Ascending aorta (tissue), 2 donors: ENCODE measurements around the gene DYNC1LI2. TPM values are rescaled to one million over a fixed set of nuclear protein-coding genes. Genes with fewer than 3 reads are reported as not detected.

ENCODE experiments used
- DNase-seq, 2 donors: peaks; one replicate each; pipeline ENCODE4 v3.0.0-alpha.2; 2019; ENCODE audit warnings: low spot score in 2 of 2
- H3K27ac ChIP-seq, 2 donors: fragments of 200-600 bp; sonication (generic); one replicate each; pipeline ENCODE4 v1.5.1; 2016 to 2017; ENCODE audit warnings: mild to moderate bottlenecking in 1 of 2
- H3K27me3 ChIP-seq: fragments of 200-600 bp; sonication (generic); one replicate; pipeline ENCODE4 v1.5.1; 2017
- H3K36me3 ChIP-seq, 2 donors: fragments of 200-600 bp; sonication (generic); one replicate each; pipeline ENCODE4 v1.5.1; 2016
- H3K4me1 ChIP-seq, 2 donors: fragments of 200-600 bp; sonication (generic); one replicate each; pipeline ENCODE4 v1.5.1; 2016 to 2017; ENCODE audit warnings: mild to moderate bottlenecking in 1 of 2
- H3K4me3 ChIP-seq, 2 donors: fragments of 200-600 bp; sonication (generic); one replicate each; pipeline ENCODE4 v1.5.1; 2016 to 2017; ENCODE audit warnings: mild to moderate bottlenecking in 1 of 2
- H3K9me3 ChIP-seq, 2 donors: fragments of 200-600 bp; sonication (generic); one replicate each; pipeline ENCODE4 v1.5.1; 2016
- intact Hi-C: fragments of 100-400 bp; cut with DNase I; formaldehyde crosslinking; loops from one replicate; pipeline ENCODE4 v1.15.1; 2023
- total RNA-seq: library from RNA; depleted of rRNA; stranded (reverse); fragments of >200 nt; gene quantifications from one replicate; pipeline ENCODE4 v1.1.0, GENCODE V29; 2016
- TF ChIP-seq, protein P1 (sequence below), 3 experiments: fragments of 200-600 bp in 2 of 3; fragments of 450-650 bp in 1 of 3; sonication (generic) in 2 of 3; IDR thresholded peaks; one replicate each; pipeline ENCODE4 v1.5.1; 2016 to 2019; ENCODE audit warnings: antibody characterized with exemption in 3 of 3, mild to moderate bottlenecking in 1 of 3, moderate library complexity in 1 of 3

The DYNC1LI2 gene
- total RNA-seq, 1 donor from 2014 or later = 99.7 TPM

- Histone ChIP-seq H3K4me1 (peaks cover 1 to 3% of the 10 kb centered on the region in 2 donors), H3K4me3 (no peak overlapping the region), H3K27me3 (no peaks in the 10 kb centered on the region), H3K9me3 (no peaks in the 10 kb centered on the region), H3K27ac (no peak overlapping the region), H3K36me3 (no peaks in the 10 kb centered on the region)
- DNase-seq = no peak
- intact Hi-C loops = loop anchor here (5.0 kb wide), 1 partner anchor 229 kb away; the partner anchor contains the start of gene RRAD
- TF ChIP-seq, protein P1, sequence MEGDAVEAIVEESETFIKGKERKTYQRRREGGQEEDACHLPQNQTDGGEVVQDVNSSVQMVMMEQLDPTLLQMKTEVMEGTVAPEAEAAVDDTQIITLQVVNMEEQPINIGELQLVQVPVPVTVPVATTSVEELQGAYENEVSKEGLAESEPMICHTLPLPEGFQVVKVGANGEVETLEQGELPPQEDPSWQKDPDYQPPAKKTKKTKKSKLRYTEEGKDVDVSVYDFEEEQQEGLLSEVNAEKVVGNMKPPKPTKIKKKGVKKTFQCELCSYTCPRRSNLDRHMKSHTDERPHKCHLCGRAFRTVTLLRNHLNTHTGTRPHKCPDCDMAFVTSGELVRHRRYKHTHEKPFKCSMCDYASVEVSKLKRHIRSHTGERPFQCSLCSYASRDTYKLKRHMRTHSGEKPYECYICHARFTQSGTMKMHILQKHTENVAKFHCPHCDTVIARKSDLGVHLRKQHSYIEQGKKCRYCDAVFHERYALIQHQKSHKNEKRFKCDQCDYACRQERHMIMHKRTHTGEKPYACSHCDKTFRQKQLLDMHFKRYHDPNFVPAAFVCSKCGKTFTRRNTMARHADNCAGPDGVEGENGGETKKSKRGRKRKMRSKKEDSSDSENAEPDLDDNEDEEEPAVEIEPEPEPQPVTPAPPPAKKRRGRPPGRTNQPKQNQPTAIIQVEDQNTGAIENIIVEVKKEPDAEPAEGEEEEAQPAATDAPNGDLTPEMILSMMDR (IDR thresholded peaks at IDR 0.05) = no peak
Measured at GRCh38 chr16:66698046-66698445, 53.4 kb downstream of the DYNC1LI2 start.

DNA sequence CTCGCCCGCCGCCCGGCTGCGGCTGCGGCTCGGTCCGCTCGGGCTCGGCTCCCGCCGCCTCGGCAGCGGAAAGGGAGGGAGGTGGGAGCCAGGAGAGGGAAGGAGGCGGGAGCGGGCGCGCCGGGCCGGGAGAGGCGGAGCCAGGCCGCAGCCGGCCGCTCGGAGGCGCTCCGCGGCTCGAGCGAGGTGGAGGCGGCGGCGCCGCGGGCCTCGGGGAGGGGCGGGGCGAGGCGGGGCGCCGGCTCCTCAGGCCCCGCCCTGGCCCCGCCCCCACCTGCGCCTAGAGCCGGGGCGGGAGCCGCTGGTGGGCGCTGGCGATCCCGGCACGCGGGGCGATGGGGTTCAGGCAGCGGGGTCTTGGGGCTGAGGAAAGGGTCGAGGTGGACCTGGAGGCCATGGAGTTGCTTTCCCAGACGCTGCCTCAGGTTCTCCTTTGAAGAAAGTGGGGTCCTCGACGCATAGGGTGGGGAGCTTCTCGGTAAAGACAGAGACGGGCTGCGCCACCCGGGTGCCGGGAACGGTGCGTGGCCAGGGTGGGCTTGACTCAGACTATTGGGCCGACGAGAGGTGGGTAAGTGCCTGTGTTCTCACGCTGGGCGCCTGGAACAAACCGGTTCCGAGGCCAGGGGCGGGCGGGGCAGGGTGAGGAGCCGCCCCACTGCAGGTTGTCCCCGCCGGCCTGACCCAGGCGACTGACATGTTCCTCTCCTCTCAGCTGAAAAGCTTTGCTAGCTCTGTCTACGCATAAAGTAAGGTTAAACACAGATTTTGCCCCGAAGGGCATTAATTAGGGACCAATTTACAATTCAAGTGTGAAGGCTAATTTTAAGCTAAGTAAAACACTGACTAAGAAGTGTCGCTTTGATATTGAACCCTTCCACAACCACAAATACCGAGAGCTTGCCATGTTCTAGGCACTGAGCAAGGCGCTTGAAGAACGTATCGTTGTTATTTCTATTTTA, 54.5 kb downstream of the DYNC1LI2 start, which contains the start of gene CMTM4:
Gene CMTM4, minus strand, starts transcription at position 75 of the 962 bp plus-strand sequence. CDS start 218 bp downstream, outside the sequence.
- no peaks in the 10 kb centered on the region for H3K36me3 ChIP-seq
- H3K4me3 ChIP-seq = peak within 1 kb of the TSS; percentile 83 to 88
- no peaks in the 10 kb centered on the region for H3K27me3 ChIP-seq
- intact Hi-C loops = loop anchor here (1.0 to 5.0 kb wide), 3 partner anchors 44 to 230 kb away; partner anchors contain the start of gene RRAD
- H3K4me1 ChIP-seq = peaks cover 0 to 3% of the 10 kb centered on the region in 2 donors
- no peaks in the 10 kb centered on the region for H3K9me3 ChIP-seq
- TF ChIP-seq, protein P1 (IDR thresholded peaks at IDR 0.05) = peak in 1 of 3 experiments; percentile 22
- peak within 1 kb of the TSS; percentile 75 for H3K27ac ChIP-seq
- peak; percentile 37 to 90 for DNase-seq

DNA sequence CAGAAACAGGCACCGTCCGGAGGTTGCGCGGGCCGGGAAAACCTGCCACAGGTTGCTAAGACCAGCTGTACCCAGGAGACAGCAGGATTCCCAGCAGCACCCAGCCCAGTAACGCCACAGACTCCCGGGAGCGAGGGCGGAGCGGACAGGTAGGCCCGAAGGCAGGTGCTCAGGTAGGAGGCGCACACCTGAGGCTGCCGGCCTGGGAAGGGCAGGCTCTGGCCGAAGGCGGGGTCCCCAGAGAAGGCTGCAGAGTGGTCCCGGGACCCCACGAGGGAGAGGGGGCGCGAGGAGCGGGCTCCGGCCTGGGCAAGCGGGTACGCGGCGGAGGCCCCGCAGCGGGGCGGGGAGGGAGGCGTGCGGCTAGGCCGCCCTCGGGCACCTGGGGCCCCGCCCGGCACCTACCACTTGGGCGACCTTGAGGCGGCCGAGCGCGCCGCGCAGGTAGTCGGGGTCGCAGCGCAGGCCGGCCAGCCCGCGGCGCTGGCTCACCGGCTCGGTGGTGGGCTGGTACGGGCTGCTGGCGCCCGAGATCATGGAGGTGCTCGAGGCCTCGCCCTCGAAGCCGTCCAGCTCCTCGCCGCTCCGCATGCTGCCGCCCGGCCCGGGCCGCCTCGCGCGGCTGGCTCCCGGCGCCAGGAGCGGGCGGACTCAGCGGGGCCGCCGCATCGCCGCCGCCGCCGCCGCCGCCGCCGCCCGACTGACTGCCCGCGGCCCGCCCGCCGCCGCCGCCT, 55.3 kb downstream of the DYNC1LI2 start:
- Histone ChIP-seq H3K9me3 (no peaks in the 10 kb centered on the region), H3K4me1 (peaks cover 0 to 3% of the 10 kb centered on the region in 2 donors), H3K27me3 (no peaks in the 10 kb centered on the region), H3K4me3 (peak overlapping the region; percentile 65 to 83), H3K36me3 (no peaks in the 10 kb centered on the region), H3K27ac (no peak overlapping the region)
- peak in 1 of 2 donors; percentile 66 for DNase-seq
- intact Hi-C loops = loop anchor here (1.0 to 5.0 kb wide), 3 partner anchors 45 to 231 kb away; partner anchors contain the start of gene RRAD
- TF ChIP-seq, protein P1 (IDR thresholded peaks at IDR 0.05) = no peak

DNA sequence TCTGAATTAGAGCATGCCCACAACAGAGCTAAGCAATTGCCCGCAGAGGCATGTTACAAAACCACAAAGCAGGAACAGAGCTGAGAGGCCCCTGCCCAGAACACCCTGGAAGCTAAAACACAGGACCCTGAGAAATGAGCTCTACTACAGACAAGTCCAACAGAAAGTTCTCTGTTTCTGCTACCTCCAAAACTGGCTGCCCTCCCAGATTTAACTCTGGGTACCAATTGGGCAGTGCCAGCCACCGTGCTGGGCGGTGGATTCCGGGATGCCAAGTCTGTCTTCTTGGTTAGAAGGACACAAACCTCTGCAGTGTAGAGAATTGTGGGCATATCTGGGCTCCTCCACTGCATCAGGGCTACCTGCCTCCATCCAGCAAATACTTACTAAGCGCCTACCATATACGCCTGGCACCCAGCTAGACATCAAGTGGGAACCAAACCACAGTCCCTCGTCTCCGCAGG, 55.9 kb downstream of the DYNC1LI2 start:
- H3K27ac ChIP-seq = no peak overlapping the region
- no peaks in the 10 kb centered on the region for H3K36me3 ChIP-seq
- H3K4me1 ChIP-seq = peaks cover 0 to 3% of the 10 kb centered on the region in 2 donors
- DNase-seq = no peak
- H3K4me3 ChIP-seq = peak overlapping the region; percentile 65 to 83
- H3K27me3 ChIP-seq = no peaks in the 10 kb centered on the region
- intact Hi-C loops = loop anchor here (5.0 kb wide), 1 partner anchor 232 kb away; the partner anchor contains the start of gene RRAD
- TF ChIP-seq, protein P1 (IDR thresholded peaks at IDR 0.05) = no peak
- H3K9me3 ChIP-seq = no peaks in the 10 kb centered on the region

GRCh38 chr16:66693149-66693548, 58.3 kb downstream of the DYNC1LI2 start:
- DNase-seq = no peak
- intact Hi-C loops = no loop called here
- TF ChIP-seq, protein P1 (IDR thresholded peaks at IDR 0.05) = no peak
- H3K4me3 ChIP-seq = no peak overlapping the region
- H3K27ac ChIP-seq = no peak overlapping the region
- peaks cover 0 to 3% of the 10 kb centered on the region in 2 donors for H3K4me1 ChIP-seq
- H3K36me3 ChIP-seq = no peaks in the 10 kb centered on the region
- no peaks in the 10 kb centered on the region for H3K27me3 ChIP-seq
- H3K9me3 ChIP-seq = no peaks in the 10 kb centered on the region
